Urinary bladder (tissue), 4 donors: ENCODE results near the gene SLC35G1. TPM values are rescaled to one million over a fixed set of nuclear protein-coding genes. Genes with fewer than 3 reads are reported as not detected.

Experiments used
- DNase-seq: peaks from one replicate; pipeline ENCODE4 v3.0.0-alpha.2; 2015; ENCODE audit errors: extremely low spot score
- H3K27ac ChIP-seq: one replicate; pipeline ENCODE4 v1.5.1; 2013; ENCODE audit warnings: low read depth, mild to moderate bottlenecking, moderate library complexity
- H3K36me3 ChIP-seq: one replicate; pipeline ENCODE4 v1.6.1; 2013; ENCODE audit warnings: mild to moderate bottlenecking, moderate library complexity; ENCODE audit not compliant: insufficient read depth
- H3K4me1 ChIP-seq: one replicate; pipeline ENCODE4 v1.6.1; 2013; ENCODE audit warnings: mild to moderate bottlenecking, moderate library complexity; ENCODE audit not compliant: insufficient read depth
- H3K4me3 ChIP-seq: one replicate; pipeline ENCODE4 v1.5.1; 2013; ENCODE audit warnings: low read depth, low read length
- WGBS: extraction: QIAGEN DNeasy Blood & Tissue Kit; methylation state at CpG from one replicate; pipeline ENCODE4 v1.1.7; 2013; 5-methylcytosine and 5-hydroxymethylcytosine counted together
- polyA plus RNA-seq: library from polyadenylated mRNA; stranded (reverse); fragments of 200-250 nt; gene quantifications from one replicate; pipeline ENCODE4 v1.2.3, GENCODE V29; 2013
- total RNA-seq: library from RNA; depleted of rRNA; stranded (reverse); fragments of >200 nt; gene quantifications from one replicate; pipeline ENCODE4 v1.2.3, GENCODE V29; 2014
- donor health status: healthy with polysubstance abuse.
- donor health status: healthy.

SLC35G1 gene, protein sequence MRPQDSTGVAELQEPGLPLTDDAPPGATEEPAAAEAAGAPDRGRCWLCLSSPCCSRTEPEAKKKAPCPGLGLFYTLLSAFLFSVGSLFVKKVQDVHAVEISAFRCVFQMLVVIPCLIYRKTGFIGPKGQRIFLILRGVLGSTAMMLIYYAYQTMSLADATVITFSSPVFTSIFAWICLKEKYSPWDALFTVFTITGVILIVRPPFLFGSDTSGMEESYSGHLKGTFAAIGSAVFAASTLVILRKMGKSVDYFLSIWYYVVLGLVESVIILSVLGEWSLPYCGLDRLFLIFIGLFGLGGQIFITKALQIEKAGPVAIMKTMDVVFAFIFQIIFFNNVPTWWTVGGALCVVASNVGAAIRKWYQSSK
- total RNA-seq = 4.9 TPM
- polyA plus RNA-seq = 4.0 TPM

DNA sequence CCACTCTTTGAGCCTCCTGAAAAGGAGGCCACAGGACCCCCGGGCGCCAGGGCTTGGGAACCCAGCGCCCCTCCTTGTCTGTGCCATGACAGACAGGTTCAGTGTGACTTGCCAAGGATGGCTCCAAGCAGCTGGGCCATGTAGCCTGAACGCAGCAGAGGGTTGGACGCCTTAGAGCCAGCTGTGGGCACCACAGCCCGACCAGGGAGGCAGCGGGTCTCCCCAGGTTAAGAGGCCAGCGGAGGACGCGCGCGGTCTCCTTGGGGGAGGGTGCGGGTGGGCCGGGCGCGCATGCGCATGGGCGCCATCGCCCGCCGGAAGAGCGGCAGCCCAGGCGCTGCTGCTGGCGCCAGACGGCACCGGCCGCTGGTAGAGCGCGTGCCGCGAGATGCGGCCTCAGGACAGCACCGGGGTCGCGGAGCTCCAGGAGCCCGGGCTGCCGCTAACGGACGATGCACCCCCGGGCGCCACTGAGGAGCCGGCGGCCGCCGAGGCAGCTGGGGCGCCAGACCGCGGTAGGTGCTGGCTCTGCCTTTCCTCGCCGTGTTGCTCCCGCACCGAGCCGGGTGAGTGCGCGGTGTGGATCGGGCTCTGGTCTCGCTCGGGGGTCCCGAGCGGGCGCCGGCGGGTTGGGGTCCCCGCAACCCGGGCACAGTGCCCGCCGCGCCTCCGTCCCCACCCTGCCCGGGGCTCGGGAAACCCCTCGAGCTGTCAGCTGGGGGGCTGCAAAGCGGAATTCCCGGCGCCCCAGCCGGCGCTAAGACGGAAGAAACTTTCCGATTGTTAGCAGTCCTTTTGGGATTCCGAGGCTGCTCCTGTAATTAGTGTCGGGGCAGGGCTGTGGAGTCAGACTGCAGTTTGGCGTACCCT lies at the start of gene SLC35G1:
TSS of gene SLC35G1 (plus strand) at position 333 of the 870 bp plus-strand sequence. CDS start at position 389, 56 bp downstream.
- under 1% methylated on average over 82 of the region's 82 CpGs for WGBS
- H3K27ac ChIP-seq = peak within 1 kb of the TSS; percentile 25
- peak within 1 kb of the TSS; percentile 77 for H3K4me3 ChIP-seq
- no peaks in the 10 kb centered on the region for H3K4me1 ChIP-seq
- no peak for DNase-seq
- no peaks in the 10 kb centered on the region for H3K36me3 ChIP-seq

DNA sequence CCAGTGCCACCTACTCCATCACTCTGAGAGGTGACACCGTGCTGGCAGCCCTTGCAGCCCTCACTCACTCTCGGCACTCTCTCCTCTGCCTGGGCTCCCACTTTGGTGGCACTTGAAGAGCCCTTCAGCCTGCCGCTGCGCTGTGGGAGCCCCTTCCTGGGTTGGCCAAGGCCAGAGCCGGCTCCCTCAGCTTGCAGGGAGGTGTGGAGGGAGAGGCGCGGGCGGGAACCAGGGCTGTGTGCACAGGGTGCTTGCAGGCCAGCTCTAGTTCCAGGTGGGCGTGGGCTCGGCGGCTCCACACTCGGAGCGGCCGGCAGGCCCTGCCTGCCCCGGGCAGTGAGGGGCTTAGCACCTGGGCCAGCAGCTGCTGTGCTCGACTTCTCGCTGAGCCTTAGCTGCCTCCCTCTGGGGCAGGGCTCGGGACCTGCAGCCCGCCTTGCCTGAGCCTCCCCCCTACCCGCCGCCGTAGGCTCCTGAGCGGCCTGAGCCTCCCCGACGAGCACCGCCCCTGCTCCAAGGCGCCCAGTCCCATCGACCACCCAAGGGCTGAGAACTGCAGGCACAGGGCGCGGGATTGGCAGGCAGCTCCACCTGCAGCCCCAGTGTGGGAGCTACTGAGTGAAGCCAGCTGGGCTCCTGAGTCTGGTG lies 48.7 kb upstream of the SLC35G1 start:
- no peaks in the 10 kb centered on the region for H3K4me1 ChIP-seq
- no peak for DNase-seq
- H3K27ac ChIP-seq = no peak overlapping the region
- 93% methylated on average over 30 of the region's 30 CpGs for WGBS
- no peak overlapping the region for H3K4me3 ChIP-seq
- H3K36me3 ChIP-seq = no peaks in the 10 kb centered on the region

DNA sequence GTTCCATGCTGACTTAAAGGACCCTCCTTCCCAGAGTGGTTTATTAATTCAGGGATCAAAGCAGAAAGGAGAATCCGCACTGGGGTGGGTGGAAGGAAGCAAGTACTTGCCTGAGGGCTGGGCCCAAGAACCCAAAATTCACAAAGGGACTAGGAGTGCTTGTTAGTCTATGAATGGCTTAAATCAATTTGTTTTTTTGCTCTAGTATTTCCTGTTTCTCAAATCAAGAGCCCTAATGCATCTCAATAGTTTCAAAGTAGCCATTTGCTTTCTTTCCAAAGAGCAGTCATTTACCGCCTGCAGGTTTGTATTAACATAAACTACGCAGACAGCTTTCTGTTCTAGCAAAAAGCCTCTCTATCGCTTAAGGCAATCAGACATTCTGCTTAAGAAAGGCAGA lies 44.2 kb upstream of the SLC35G1 start:
- H3K4me1 ChIP-seq = no peaks in the 10 kb centered on the region
- no peaks in the 10 kb centered on the region for H3K36me3 ChIP-seq
- no peak overlapping the region for H3K27ac ChIP-seq
- no peak overlapping the region for H3K4me3 ChIP-seq
- 75% methylated on average over 4 of the region's 4 CpGs for WGBS
- DNase-seq = no peak

DNA sequence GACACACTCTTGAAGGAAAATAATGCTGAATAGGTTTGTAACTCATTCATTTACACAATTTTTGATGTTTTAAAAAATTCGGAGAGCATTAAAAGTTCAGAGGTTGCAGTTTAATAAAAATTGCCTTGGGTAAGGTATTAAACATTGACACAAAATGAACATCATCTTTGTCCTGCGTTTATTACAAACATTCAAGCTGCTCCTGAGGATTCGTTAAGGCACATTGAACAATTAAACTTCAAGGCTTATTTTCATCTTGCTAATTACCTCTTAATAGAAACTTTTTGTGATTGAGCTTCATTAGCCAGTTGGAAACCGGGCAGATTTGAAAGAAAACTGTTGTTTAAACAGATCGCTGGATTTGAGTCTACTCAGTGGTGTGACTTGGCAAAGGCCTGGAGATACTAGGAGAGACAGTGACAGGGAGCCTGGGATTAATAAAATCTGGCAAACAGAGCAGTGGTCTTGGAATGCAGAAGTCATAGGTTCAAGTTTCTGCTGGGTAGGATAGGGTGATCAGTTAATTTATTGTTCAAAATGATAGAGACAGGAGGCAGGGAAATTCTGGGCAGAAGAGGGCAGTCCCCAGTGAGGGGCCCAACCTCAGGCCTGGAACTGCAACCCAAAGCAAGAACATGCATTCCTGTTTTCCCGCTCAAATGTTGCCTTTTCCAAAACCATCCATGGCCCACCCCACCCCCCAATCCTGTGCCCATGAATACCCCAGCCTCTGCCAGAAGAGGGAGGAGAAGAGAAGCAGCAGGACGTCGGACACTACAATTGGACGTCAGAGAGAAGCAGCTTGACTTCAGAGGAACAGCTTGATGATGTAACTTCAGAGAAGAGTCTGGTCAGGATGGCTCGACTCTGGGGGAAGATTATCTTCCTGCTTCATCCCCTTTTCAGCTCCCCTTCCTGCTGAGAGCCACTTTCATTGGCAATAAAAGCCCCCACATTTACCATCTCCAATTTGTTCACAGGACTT lies 43.5 kb upstream of the SLC35G1 start:
- H3K36me3 ChIP-seq = no peaks in the 10 kb centered on the region
- H3K4me3 ChIP-seq = no peak overlapping the region
- DNase-seq = no peak
- 66% methylated on average over 10 of the region's 10 CpGs for WGBS
- H3K4me1 ChIP-seq = no peaks in the 10 kb centered on the region
- H3K27ac ChIP-seq = no peak overlapping the region

DNA sequence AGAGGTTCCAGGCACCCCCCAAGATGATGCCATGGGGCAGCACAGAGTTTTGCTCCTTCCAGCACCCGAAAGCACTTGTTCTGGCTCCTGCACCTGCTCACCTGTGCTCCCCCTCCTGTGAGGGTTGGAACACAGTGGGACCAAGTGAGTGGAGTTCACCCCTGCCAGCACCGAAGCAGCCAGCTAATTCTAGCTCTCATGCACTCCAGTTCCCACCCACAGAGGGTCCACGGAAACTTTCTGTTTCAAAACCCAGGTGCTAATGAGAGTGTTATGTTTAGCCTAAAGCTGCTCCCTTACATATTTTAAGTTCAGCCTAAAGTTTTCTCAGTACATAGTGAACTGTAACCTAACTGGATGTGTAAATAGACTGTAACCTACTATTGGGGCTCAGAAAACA lies 42.6 kb upstream of the SLC35G1 start:
- Histone ChIP-seq H3K4me3 (no peak overlapping the region), H3K4me1 (no peaks in the 10 kb centered on the region), H3K27ac (no peak overlapping the region), H3K36me3 (no peaks in the 10 kb centered on the region)
- 90% methylated on average over 3 of the region's 3 CpGs for WGBS
- DNase-seq = no peak

DNA sequence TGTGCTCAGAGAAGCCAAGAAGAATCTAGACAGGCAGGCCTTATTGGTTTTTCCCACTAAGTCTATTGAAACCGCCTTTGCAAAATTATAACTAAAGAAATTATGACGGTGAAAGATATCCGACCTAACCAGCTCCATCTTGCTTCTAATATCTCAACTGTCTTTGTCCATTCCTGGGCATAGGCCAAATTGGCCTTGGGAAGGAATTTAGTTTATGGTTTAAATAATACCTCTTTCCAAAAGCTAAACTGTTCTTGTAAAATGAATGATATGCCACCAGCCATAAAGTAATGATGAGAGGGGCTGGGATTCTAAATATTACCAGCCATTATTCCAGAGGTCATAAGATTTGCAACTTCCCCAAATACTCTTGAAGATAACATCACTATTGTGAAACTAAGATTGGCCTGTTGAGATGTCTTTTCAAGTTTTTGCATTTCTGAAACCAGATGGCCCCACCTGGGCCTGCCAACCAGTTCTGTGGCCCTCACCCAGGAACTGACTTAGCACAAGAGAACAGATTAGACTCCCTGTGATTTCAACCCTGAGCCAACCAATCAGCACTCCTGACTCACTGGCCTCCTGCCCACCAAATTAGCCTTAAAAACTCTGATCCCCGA lies 41.2 kb upstream of the SLC35G1 start:
- H3K36me3 ChIP-seq = no peaks in the 10 kb centered on the region
- 57% methylated on average over 4 of the region's 4 CpGs for WGBS
- no peak overlapping the region for H3K4me3 ChIP-seq
- DNase-seq = no peak
- no peaks in the 10 kb centered on the region for H3K4me1 ChIP-seq
- H3K27ac ChIP-seq = no peak overlapping the region

DNA sequence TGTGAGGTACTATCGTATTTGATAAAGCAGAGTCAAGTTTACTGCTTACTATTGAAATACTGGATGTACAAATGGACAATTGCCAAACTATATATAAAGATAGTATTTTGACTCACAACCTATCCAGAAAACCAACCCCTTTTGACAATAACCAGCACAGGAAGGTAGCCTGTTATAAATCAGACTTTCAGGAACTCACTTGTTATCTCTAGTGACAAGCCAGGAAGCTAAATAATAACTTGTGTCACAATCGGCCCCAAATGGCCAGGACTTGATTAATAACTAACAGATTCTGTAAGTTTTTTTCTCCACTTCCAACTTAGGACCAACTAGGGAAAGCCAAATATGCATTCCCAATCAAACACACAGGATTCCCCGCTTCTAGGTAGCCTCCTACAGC lies 38.8 kb upstream of the SLC35G1 start:
- WGBS = 37% methylated on average over 3 of the region's 3 CpGs
- Histone ChIP-seq H3K27ac (no peak overlapping the region), H3K4me1 (no peaks in the 10 kb centered on the region), H3K4me3 (no peak overlapping the region), H3K36me3 (no peaks in the 10 kb centered on the region)
- DNase-seq = no peak

DNA sequence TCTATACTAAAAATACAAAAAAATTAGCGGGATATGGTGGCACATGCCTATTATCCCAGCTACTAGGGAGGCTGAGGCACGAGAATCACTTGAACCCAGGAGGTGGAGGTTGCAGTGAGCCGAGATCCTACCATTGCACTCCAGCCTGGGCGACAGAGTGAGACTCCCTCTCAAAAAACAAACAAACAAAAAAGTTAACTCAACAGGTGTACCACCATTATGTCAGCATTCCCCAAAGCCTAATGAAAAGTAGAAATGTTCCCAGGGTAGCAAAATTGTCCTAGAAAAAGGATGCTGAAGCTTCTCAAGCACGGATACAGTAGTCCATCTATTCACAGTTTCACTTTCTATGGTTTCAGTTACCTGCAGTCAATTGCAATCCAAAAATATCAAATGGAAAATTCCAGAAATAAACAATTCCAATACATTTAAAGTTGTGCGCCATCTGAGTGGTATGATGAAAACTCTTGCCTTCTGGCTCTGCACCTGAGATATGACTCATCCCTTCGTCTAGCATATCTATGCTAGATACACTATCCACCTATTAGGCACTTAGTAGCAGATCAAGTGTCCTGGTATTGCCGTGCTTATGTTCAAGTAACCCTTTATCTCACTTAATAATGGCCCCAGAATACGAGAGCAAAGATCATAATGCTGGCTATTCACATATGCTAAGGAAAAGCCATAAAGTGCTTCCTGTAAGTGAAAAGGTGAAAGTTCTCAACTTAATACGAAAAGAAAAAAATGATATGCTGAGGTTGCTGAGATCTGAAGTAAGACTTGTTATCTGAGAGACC lies 37.2 kb upstream of the SLC35G1 start:
- Histone ChIP-seq H3K4me1 (no peaks in the 10 kb centered on the region), H3K27ac (no peak overlapping the region), H3K4me3 (no peak overlapping the region), H3K36me3 (no peaks in the 10 kb centered on the region)
- 84% methylated on average over 10 of the region's 10 CpGs for WGBS
- DNase-seq = no peak

DNA sequence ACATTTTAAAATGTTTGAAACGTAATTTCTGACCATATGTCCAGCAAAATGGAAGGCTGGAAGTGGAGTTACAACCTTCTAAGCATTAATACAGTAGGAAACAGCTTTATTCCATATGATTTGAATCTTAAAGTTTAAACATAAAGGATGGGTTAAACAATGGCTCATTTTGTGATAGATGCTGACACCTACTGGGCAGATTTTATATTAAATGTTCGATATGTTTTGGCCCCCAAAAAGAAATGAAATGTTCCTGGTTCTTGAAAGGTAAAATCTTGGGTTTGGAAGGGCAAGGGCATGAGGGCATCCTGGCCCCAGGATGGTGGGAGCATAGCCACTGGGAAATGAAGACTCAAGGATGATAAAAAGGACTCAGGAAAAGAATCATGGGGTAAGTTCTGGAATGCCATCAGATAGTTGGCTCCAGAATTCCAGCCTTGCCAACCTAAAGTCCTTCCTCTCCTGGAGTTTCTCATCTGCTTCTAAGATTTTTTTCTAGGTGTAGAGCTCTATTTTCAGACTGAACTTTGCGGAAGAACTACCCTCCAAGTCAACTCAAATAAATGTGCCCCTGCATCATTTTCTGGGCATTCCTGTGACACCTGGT lies 34.6 kb upstream of the SLC35G1 start:
- DNase-seq = no peak
- Histone ChIP-seq H3K4me3 (no peak overlapping the region), H3K4me1 (no peaks in the 10 kb centered on the region), H3K36me3 (no peaks in the 10 kb centered on the region), H3K27ac (no peak overlapping the region)
- 25% methylated on average over 3 of the region's 3 CpGs for WGBS

DNA sequence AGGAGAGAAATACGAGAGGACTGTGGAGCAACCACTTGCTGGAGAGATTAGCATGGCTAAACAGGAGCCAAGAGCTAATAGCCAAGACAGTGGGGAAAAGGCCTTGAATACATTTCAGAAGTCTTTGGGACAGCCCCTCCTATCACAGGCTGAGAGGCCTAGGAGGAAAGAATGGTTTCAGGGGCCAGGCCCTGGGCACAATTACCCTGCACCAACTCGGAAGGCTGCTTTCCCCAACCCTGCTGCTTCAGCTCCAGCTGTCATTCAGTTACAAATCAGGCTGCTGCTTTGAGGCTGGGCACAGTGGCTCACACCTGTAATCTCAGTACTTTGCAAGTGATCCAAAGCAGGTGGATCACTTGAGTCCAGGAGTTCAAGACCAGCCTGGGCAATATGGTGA lies 32.0 kb upstream of the SLC35G1 start:
- WGBS = 84% methylated on average over 2 of the region's 2 CpGs
- no peak overlapping the region for H3K4me3 ChIP-seq
- no peaks in the 10 kb centered on the region for H3K36me3 ChIP-seq
- no peak for DNase-seq
- no peak overlapping the region for H3K27ac ChIP-seq
- no peaks in the 10 kb centered on the region for H3K4me1 ChIP-seq

DNA sequence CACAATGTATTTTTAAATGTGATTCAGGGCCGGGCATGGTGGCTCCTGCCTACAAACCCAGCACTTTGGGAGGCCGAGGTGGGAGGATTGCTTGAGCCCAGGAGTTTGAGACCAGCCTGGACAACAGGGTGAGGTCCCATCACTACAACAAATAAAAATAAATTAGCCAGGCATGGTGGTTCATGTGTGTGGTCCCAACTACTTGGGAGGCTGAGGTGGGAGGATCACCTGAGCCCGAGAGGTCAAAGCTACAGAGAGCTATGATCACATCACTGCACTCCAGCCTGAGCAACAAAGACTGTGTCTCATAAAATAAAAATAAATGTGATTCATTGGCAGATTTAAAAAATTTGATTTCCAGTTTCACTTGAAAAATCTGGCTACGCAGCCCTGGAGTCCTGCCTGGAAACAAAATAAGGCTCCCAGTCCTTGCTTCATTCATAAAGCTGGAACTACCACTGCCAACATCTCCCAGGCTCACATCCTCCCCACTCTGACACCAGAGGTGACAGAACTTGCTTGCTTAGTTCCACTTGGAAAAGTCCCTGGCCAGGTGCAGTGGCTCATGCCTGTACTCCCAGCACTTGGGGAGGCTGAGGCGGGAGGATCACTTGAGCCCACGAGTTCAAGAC lies 27.9 kb upstream of the SLC35G1 start:
- no peaks in the 10 kb centered on the region for H3K4me1 ChIP-seq
- H3K36me3 ChIP-seq = no peaks in the 10 kb centered on the region
- H3K4me3 ChIP-seq = no peak overlapping the region
- H3K27ac ChIP-seq = no peak overlapping the region
- no peak for DNase-seq
- 83% methylated on average over 6 of the region's 6 CpGs for WGBS
